CD14-positive monocyte (primary cell): Measurements from ENCODE around the gene GRID1. TPM values are rescaled to one million over a fixed set of nuclear protein-coding genes. Genes with fewer than 3 reads are reported as not detected.
A peak's percentile ranks its signal among the peaks of the same experiment; 100 is the strongest.

ENCODE experiments used
- DNase-seq, 3 donors: peaks; one replicate each; pipeline ENCODE4 v3.0.0-alpha.2; 2011 to 2022
- H2AFZ ChIP-seq: 2 replicates; pipeline ENCODE4 v1.6.0; 2012; ENCODE audit warnings: mild to moderate bottlenecking, low read depth, low read length, inconsistent platforms; ENCODE audit not compliant: insufficient read depth, poor library complexity, severe bottlenecking
- H3K27ac ChIP-seq, 2 donors: 1 replicate in 1 of 2; 2 replicates in 1 of 2; pipeline ENCODE4 v1.5.1; 2012 to 2013; ENCODE audit warnings: low read length in 2 of 2, control low read depth in 1 of 2, inconsistent platforms in 1 of 2, low read depth in 1 of 2, mild to moderate bottlenecking in 1 of 2
- H3K27me3 ChIP-seq, 2 donors: one replicate each; pipeline versions ENCODE4 v1.6.0 to v1.6.1; 2011 to 2013; ENCODE audit warnings: low read length in 2 of 2; ENCODE audit not compliant: control insufficient read depth in 2 of 2, insufficient read depth in 2 of 2
- H3K36me3 ChIP-seq, 2 donors: replicated peaks in 1 of 2; 1 replicate in 1 of 2; 2 replicates in 1 of 2; pipeline versions ENCODE4 v1.5.1 to v1.6.1; 2012 to 2013; ENCODE audit warnings: low read length in 2 of 2, control low read depth in 1 of 2, inconsistent platforms in 1 of 2, mild to moderate bottlenecking in 1 of 2; ENCODE audit not compliant: insufficient read depth in 2 of 2, control insufficient read depth in 1 of 2
- H3K4me1 ChIP-seq, 2 donors: 1 replicate in 1 of 2; 2 replicates in 1 of 2; pipeline versions ENCODE4 v1.5.1 to v1.6.1; 2012 to 2013; ENCODE audit warnings: low read length in 2 of 2, control low read depth in 1 of 2, inconsistent platforms in 1 of 2, mild to moderate bottlenecking in 1 of 2, moderate library complexity in 1 of 2; ENCODE audit not compliant: insufficient read depth in 2 of 2, control insufficient read depth in 1 of 2
- H3K4me2 ChIP-seq: replicated peaks from 2 replicates; pipeline ENCODE3; 2012; ENCODE audit warnings: low read length, moderate library complexity, mild to moderate bottlenecking; ENCODE audit not compliant: poor library complexity, severe bottlenecking; ENCODE audit errors: extremely low read depth
- H3K4me3 ChIP-seq, 3 experiments: fragments of 200-600 bp in 1 of 3; sonication (generic) in 1 of 3; replicated peaks in 1 of 3; 1 replicate in 2 of 3; 2 replicates in 1 of 3; pipeline ENCODE4 v1.5.1; 2011 to 2013; ENCODE audit warnings: low read length in 3 of 3, mild to moderate bottlenecking in 3 of 3, control low read depth in 2 of 3, low read depth in 2 of 3, inconsistent platforms in 1 of 3, moderate library complexity in 1 of 3
- H3K79me2 ChIP-seq: 2 replicates; pipeline ENCODE4 v1.6.0; 2012; ENCODE audit warnings: mild to moderate bottlenecking, control low read depth, inconsistent platforms, low read length, moderate library complexity; ENCODE audit not compliant: insufficient read depth
- H3K9ac ChIP-seq: 2 replicates; pipeline ENCODE4 v1.6.0; 2017; ENCODE audit warnings: low read length, mild to moderate bottlenecking; ENCODE audit not compliant: insufficient read depth, poor library complexity, severe bottlenecking
- H3K9me3 ChIP-seq, 2 donors: replicated peaks in 1 of 2; 1 replicate in 1 of 2; 2 replicates in 1 of 2; pipeline versions ENCODE4 v1.5.1 to v1.6.1; 2012 to 2013; ENCODE audit warnings: low read length in 2 of 2, control low read depth in 1 of 2; ENCODE audit not compliant: control insufficient read depth in 1 of 2, insufficient read depth in 1 of 2
- H4K20me1 ChIP-seq: 2 replicates; pipeline ENCODE4 v1.6.0; 2012; ENCODE audit warnings: mild to moderate bottlenecking, low read length, control low read depth, moderate library complexity; ENCODE audit not compliant: insufficient read depth
- H3K27ac Mint-ChIP-seq, 7 donors: one replicate each; pipeline ENCODE4 v1.8.0; 2020; ENCODE audit warnings: mild to moderate bottlenecking in 7 of 7, mixed read lengths in 7 of 7, moderate library complexity in 6 of 7, inconsistent platforms in 2 of 7
- H3K27me3 Mint-ChIP-seq, 3 donors: one replicate each; pipeline ENCODE4 v1.8.0; 2021 to 2022; ENCODE audit warnings: low read depth in 3 of 3, mild to moderate bottlenecking in 3 of 3, mixed read lengths in 3 of 3, moderate library complexity in 3 of 3, inconsistent platforms in 1 of 3
- H3K36me3 Mint-ChIP-seq, 2 donors: one replicate each; pipeline ENCODE4 v1.8.0; 2020; ENCODE audit warnings: mixed read lengths in 2 of 2, inconsistent platforms in 1 of 2, mild to moderate bottlenecking in 1 of 2
- H3K4me1 Mint-ChIP-seq: one replicate; pipeline ENCODE4 v1.8.0; 2020; ENCODE audit warnings: mild to moderate bottlenecking, mixed read lengths
- H3K4me3 Mint-ChIP-seq, 2 donors: one replicate each; pipeline ENCODE4 v1.8.0; 2020; ENCODE audit warnings: mild to moderate bottlenecking in 2 of 2, mixed read lengths in 2 of 2, moderate library complexity in 1 of 2
- H3K9me3 Mint-ChIP-seq, 7 donors: one replicate each; pipeline ENCODE4 v1.8.0; 2020 to 2022; ENCODE audit warnings: mixed read lengths in 7 of 7, mild to moderate bottlenecking in 6 of 7, moderate library complexity in 6 of 7, inconsistent platforms in 2 of 7
- CTCF ChIP-seq: fragments of 200-600 bp; IDR thresholded peaks from one replicate; pipeline ENCODE4 v1.8.0; 2022; ENCODE audit warnings: antibody characterized with exemption, mild to moderate bottlenecking
- WGBS: methylation state at CpG from one replicate; pipeline ENCODE4 v1.1.5; 2013; ENCODE audit warnings: missing lambda C conversion rate; ENCODE audit not compliant: insufficient coverage; 5-methylcytosine and 5-hydroxymethylcytosine counted together
- intact Hi-C, 2 donors: fragments of 100-400 bp; cut with micrococcal nuclease; formaldehyde crosslinking; loops; one replicate each; pipeline versions ENCODE4 v1.15.0 to v1.15.1; 2023
- polyA plus RNA-seq, 3 donors: library from polyadenylated mRNA; depleted of rRNA in 1 of 3; unstranded in 2 of 3; stranded (reverse) in 1 of 3; fragments of 300-500 nt in 2 of 3; fragments of >200 nt in 1 of 3; fragmentation: Illumina TruSeq in 2 of 3; gene quantifications; 1 replicate in 2 of 3; 2 replicates in 1 of 3; pipeline ENCODE4 v1.2.3, GENCODE V29; 2012 to 2021

GRID1 gene
- polyA plus RNA-seq, 3 donors: not detected

- no peaks in the 10 kb centered on the region for H3K36me3 ChIP-seq
- no peak for TF ChIP-seq CTCF
- no peaks in the 10 kb centered on the region for H3K27me3 ChIP-seq
- H3K79me2 ChIP-seq: no peaks in the 10 kb centered on the region
- Mint-ChIP-seq H3K36me3 (no peaks in the 10 kb centered on the region), H3K27ac (peak overlapping the region in 2 of 7 donors; percentile 1 to 8), H3K4me1 (no peaks in the 10 kb centered on the region), H3K4me3 (no peak overlapping the region), H3K27me3 (peaks cover 4 to 9% (median 6%) of the 10 kb centered on the region in 3 donors), H3K9me3 (peaks cover 0 to 4% (median 0%) of the 10 kb centered on the region in 7 donors)
- H3K4me3 ChIP-seq: no peak overlapping the region
- no peak overlapping the region for H3K9ac ChIP-seq
- no peaks in the 10 kb centered on the region for H4K20me1 ChIP-seq
- WGBS: 86% methylated on average over 6 of the region's 7 CpGs
- H3K4me1 ChIP-seq: no peaks in the 10 kb centered on the region
- H3K4me2 ChIP-seq: no peak overlapping the region
- H3K9me3 ChIP-seq: no peaks in the 10 kb centered on the region
- no peak overlapping the region for H2AFZ ChIP-seq
- intact Hi-C loops: no loop called here
- DNase-seq: no peak
- H3K27ac ChIP-seq: no peak overlapping the region
These were observed 305.1 kb downstream of the GRID1 start for GRCh38 chr10:86061278-86062197.

GRCh38 chr10:86060386-86061277 lies 306.0 kb downstream of the GRID1 start:
- H2AFZ ChIP-seq: no peak overlapping the region
- H3K79me2 ChIP-seq: no peaks in the 10 kb centered on the region
- no peak overlapping the region for H3K4me3 ChIP-seq
- WGBS: 88% methylated on average over 9 of the region's 9 CpGs
- TF ChIP-seq CTCF: no peak
- no peaks in the 10 kb centered on the region for H3K4me1 ChIP-seq
- Mint-ChIP-seq H3K36me3 (no peaks in the 10 kb centered on the region), H3K4me3 (no peak overlapping the region), H3K9me3 (peaks cover 0 to 4% (median 0%) of the 10 kb centered on the region in 7 donors), H3K27ac (no peak overlapping the region), H3K4me1 (no peaks in the 10 kb centered on the region), H3K27me3 (peaks cover 4 to 6% (median 5%) of the 10 kb centered on the region in 3 donors)
- no peaks in the 10 kb centered on the region for H4K20me1 ChIP-seq
- no peak overlapping the region for H3K9ac ChIP-seq
- no peaks in the 10 kb centered on the region for H3K9me3 ChIP-seq
- no peaks in the 10 kb centered on the region for H3K36me3 ChIP-seq
- H3K27ac ChIP-seq: no peak overlapping the region
- no peaks in the 10 kb centered on the region for H3K27me3 ChIP-seq
- H3K4me2 ChIP-seq: no peak overlapping the region
- no peak for DNase-seq
- intact Hi-C loops: no loop called here
